Tibial nerve (tissue), 4 donors: ENCODE results near the gene AUTS2.

ENCODE experiments used
- CTCF ChIP-seq, 5 experiments: fragments of 200-600 bp in 3 of 5; fragments of 450-650 bp in 2 of 5; sonication (generic) in 3 of 5; IDR thresholded peaks; one replicate each; pipeline ENCODE4 v1.5.1; 2016 to 2019; ENCODE audit warnings: antibody characterized with exemption in 5 of 5, mild to moderate bottlenecking in 3 of 5, moderate library complexity in 2 of 5
- EP300 ChIP-seq, 2 donors: sonication (generic); formaldehyde crosslinking; IDR thresholded peaks; one replicate each; pipeline ENCODE4 v1.6.1; 2017; ENCODE audit warnings: antibody characterized with exemption in 2 of 2, mild to moderate bottlenecking in 1 of 2

DNA sequence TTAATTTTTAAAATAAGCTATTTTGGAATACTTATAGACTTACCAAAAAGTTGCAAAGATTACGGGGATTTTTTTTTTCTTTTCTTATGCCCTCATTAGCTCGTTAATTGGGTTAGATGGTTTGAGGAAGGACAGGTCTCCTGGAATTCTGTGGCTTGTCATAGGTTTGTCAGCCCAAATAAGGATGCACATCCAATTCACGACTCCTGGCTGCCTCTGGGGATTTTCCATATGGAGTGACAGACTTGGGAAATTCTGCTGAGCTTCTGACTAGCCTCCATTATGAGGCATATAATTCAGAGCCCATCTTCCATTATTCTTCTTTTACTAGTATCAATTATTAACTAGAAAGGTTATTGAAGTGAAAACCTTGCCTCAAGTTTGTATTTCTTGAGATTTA, 102.1 kb downstream of the AUTS2 start:
- TF ChIP-seq CTCF (IDR thresholded peaks at IDR 0.05) = no peak
- TF ChIP-seq EP300 (IDR thresholded peaks at IDR 0.05) = no peak
